Stimulated activated naive B cell treated with anti-CD40 and anti-IgM and Interleukin-4, amounts not matched to agents 10 μg/mL and 1 μg/mL and 100 μg/mL, for 72 hours (primary cell): Measurements from ENCODE around the gene GPC3.
A peak's percentile ranks its signal among the peaks of the same experiment; 100 is the strongest.
"Not testable (repeated sequence)": the region's sequence is repeated elsewhere in the genome, so short reads cannot be mapped to it uniquely, and the experiment has no call there.

Experiments used
- ATAC-seq, 2 donors: fragments of 150-1000 bp; cut with Tn5 transposase; replicated peaks; 2 replicates each; pipeline ENCODE4 v1.10.0; 2021; ENCODE audit warnings: moderate library complexity in 1 of 2
- DNase-seq: peaks from one replicate; pipeline ENCODE4 v3.0.0; 2021
- H3K27ac Mint-ChIP-seq: one replicate; pipeline ENCODE4 v1.8.0; 2022; ENCODE audit warnings: mild to moderate bottlenecking, mixed read lengths
- H3K27me3 Mint-ChIP-seq, 2 donors: one replicate each; pipeline ENCODE4 v1.8.0; 2022; ENCODE audit warnings: mixed read lengths in 2 of 2
- H3K36me3 Mint-ChIP-seq, 2 donors: one replicate each; pipeline ENCODE4 v1.8.0; 2022; ENCODE audit warnings: mixed read lengths in 2 of 2, mild to moderate bottlenecking in 1 of 2
- H3K4me1 Mint-ChIP-seq, 2 donors: one replicate each; pipeline ENCODE4 v1.8.0; 2022; ENCODE audit warnings: mixed read lengths in 2 of 2, mild to moderate bottlenecking in 1 of 2
- H3K4me3 Mint-ChIP-seq, 2 donors: one replicate each; pipeline ENCODE4 v1.8.0; 2022; ENCODE audit warnings: mild to moderate bottlenecking in 2 of 2, mixed read lengths in 2 of 2, moderate library complexity in 1 of 2
- H3K9me3 Mint-ChIP-seq, 2 donors: one replicate each; pipeline ENCODE4 v1.8.0; 2022; ENCODE audit warnings: mixed read lengths in 2 of 2, mild to moderate bottlenecking in 1 of 2

GPC3 gene

GRCh38 chrX:133621384-133621783, 364.0 kb downstream of the GPC3 start:
- H3K27ac Mint-ChIP-seq, H3K4me3 Mint-ChIP-seq, DNase-seq, H3K27me3 Mint-ChIP-seq, H3K36me3 Mint-ChIP-seq, H3K4me1 Mint-ChIP-seq, ATAC-seq, H3K9me3 Mint-ChIP-seq: not testable (repeated sequence)

GRCh38 chrX:133611676-133612075, 373.7 kb downstream of the GPC3 start:
- Mint-ChIP-seq H3K9me3 (peaks cover 4 to 14% of the 10 kb centered on the region in 2 donors), H3K4me3 (no peak overlapping the region), H3K4me1 (peaks cover 2 to 4% of the 10 kb centered on the region in 2 donors), H3K36me3 (no peaks in the 10 kb centered on the region), H3K27me3 (peaks cover 0 to 9% of the 10 kb centered on the region in 2 donors), H3K27ac (no peak overlapping the region)
- DNase-seq (no peak), ATAC-seq (no peak)

- Mint-ChIP-seq H3K9me3 (peaks cover 4 to 14% of the 10 kb centered on the region in 2 donors), H3K4me1 (peaks cover 2 to 4% of the 10 kb centered on the region in 2 donors), H3K4me3 (no peak overlapping the region), H3K36me3 (no peaks in the 10 kb centered on the region), H3K27me3 (peaks cover 0 to 16% of the 10 kb centered on the region in 2 donors), H3K27ac (no peak overlapping the region)
- DNase-seq (no peak), ATAC-seq (no peak)
These were observed 375.3 kb downstream of the GPC3 start for GRCh38 chrX:133610056-133610455.

- ATAC-seq = no peak
- Mint-ChIP-seq H3K4me1 (peaks cover 2 to 4% of the 10 kb centered on the region in 2 donors), H3K27me3 (peaks cover 0 to 15% of the 10 kb centered on the region in 2 donors), H3K4me3 (no peak overlapping the region), H3K27ac (no peak overlapping the region), H3K9me3 (peaks cover 2 to 7% of the 10 kb centered on the region in 2 donors), H3K36me3 (no peaks in the 10 kb centered on the region)
- no peak for DNase-seq
These were observed 376.2 kb downstream of the GPC3 start for GRCh38 chrX:133609166-133609565.

GRCh38 chrX:133608406-133608805, 377.0 kb downstream of the GPC3 start:
- no peaks in the 10 kb centered on the region for H3K9me3 Mint-ChIP-seq
- H3K4me1 Mint-ChIP-seq = peaks cover 2 to 4% of the 10 kb centered on the region in 2 donors
- no peak overlapping the region for H3K4me3 Mint-ChIP-seq
- peaks cover 0 to 12% of the 10 kb centered on the region in 2 donors for H3K27me3 Mint-ChIP-seq
- no peak for DNase-seq
- ATAC-seq = peak; percentile 16 to 64
- no peak overlapping the region for H3K27ac Mint-ChIP-seq
- H3K36me3 Mint-ChIP-seq = no peaks in the 10 kb centered on the region

- ATAC-seq (no peak), DNase-seq (no peak)
- Mint-ChIP-seq H3K9me3 (no peaks in the 10 kb centered on the region), H3K27me3 (peaks cover 0 to 12% of the 10 kb centered on the region in 2 donors), H3K27ac (no peak overlapping the region), H3K36me3 (no peaks in the 10 kb centered on the region), H3K4me3 (no peak overlapping the region), H3K4me1 (peaks cover 2 to 4% of the 10 kb centered on the region in 2 donors)
These were observed 377.7 kb downstream of the GPC3 start for GRCh38 chrX:133607419-133608348.

- H3K4me3 Mint-ChIP-seq = no peak overlapping the region
- ATAC-seq = no peak
These were observed 378.4 kb downstream of the GPC3 start for GRCh38 chrX:133606990-133607389.

GRCh38 chrX:133604801-133605200, 380.6 kb downstream of the GPC3 start:
- Mint-ChIP-seq H3K4me1 (peaks cover 2 to 4% of the 10 kb centered on the region in 2 donors), H3K27me3 (peaks cover 0 to 7% of the 10 kb centered on the region in 2 donors), H3K9me3 (no peaks in the 10 kb centered on the region), H3K36me3 (no peaks in the 10 kb centered on the region), H3K27ac (no peak overlapping the region), H3K4me3 (no peak overlapping the region)
- DNase-seq (no peak), ATAC-seq (no peak)

More at GRCh38 chrX:133606990-133607389, 378.4 kb downstream of the GPC3 start:
- Mint-ChIP-seq H3K4me1 (peaks cover 2 to 4% of the 10 kb centered on the region in 2 donors), H3K27ac (no peak overlapping the region), H3K27me3 (peaks cover 0 to 12% of the 10 kb centered on the region in 2 donors), H3K9me3 (no peaks in the 10 kb centered on the region), H3K36me3 (no peaks in the 10 kb centered on the region)
- no peak for DNase-seq

- no peaks in the 10 kb centered on the region for H3K36me3 Mint-ChIP-seq
- H3K4me3 Mint-ChIP-seq = no peak overlapping the region
- ATAC-seq (no peak), DNase-seq (no peak)
- H3K27ac Mint-ChIP-seq = no peak overlapping the region
- H3K4me1 Mint-ChIP-seq = peaks cover 0 to 4% of the 10 kb centered on the region in 2 donors
- H3K9me3 Mint-ChIP-seq = no peaks in the 10 kb centered on the region
- peaks cover 0 to 7% of the 10 kb centered on the region in 2 donors for H3K27me3 Mint-ChIP-seq
These were observed 382.5 kb downstream of the GPC3 start for GRCh38 chrX:133602881-133603280.

- ATAC-seq (no peak), DNase-seq (no peak)
- no peak overlapping the region for H3K4me3 Mint-ChIP-seq
- no peaks in the 10 kb centered on the region for H3K4me1 Mint-ChIP-seq
- H3K27me3 Mint-ChIP-seq = peaks cover 0 to 7% of the 10 kb centered on the region in 2 donors
- no peaks in the 10 kb centered on the region for H3K9me3 Mint-ChIP-seq
- no peaks in the 10 kb centered on the region for H3K36me3 Mint-ChIP-seq
- no peak overlapping the region for H3K27ac Mint-ChIP-seq
These were observed 384.3 kb downstream of the GPC3 start for GRCh38 chrX:133601116-133601515.

GRCh38 chrX:133600536-133600935, 384.9 kb downstream of the GPC3 start:
- Mint-ChIP-seq H3K9me3 (no peaks in the 10 kb centered on the region), H3K4me3 (no peak overlapping the region), H3K27me3 (peaks cover 0 to 1% of the 10 kb centered on the region in 2 donors), H3K4me1 (no peaks in the 10 kb centered on the region), H3K36me3 (no peaks in the 10 kb centered on the region), H3K27ac (no peak overlapping the region)
- ATAC-seq (no peak), DNase-seq (no peak)

GRCh38 chrX:133598601-133599335, 386.6 kb downstream of the GPC3 start:
- H3K4me3 Mint-ChIP-seq = no peak overlapping the region
- no peaks in the 10 kb centered on the region for H3K27me3 Mint-ChIP-seq
- H3K9me3 Mint-ChIP-seq = no peaks in the 10 kb centered on the region
- H3K27ac Mint-ChIP-seq = no peak overlapping the region
- H3K4me1 Mint-ChIP-seq = no peaks in the 10 kb centered on the region
- ATAC-seq (no peak), DNase-seq (no peak)
- H3K36me3 Mint-ChIP-seq = no peaks in the 10 kb centered on the region

GRCh38 chrX:133594156-133594555, 391.2 kb downstream of the GPC3 start:
- no peak for ATAC-seq
- DNase-seq = no peak
- H3K27me3 Mint-ChIP-seq = peaks cover 0 to 5% of the 10 kb centered on the region in 2 donors
- H3K4me3 Mint-ChIP-seq = no peak overlapping the region
- no peaks in the 10 kb centered on the region for H3K9me3 Mint-ChIP-seq
- no peak overlapping the region for H3K27ac Mint-ChIP-seq
- H3K4me1 Mint-ChIP-seq = no peaks in the 10 kb centered on the region
- H3K36me3 Mint-ChIP-seq = no peaks in the 10 kb centered on the region

GRCh38 chrX:133593531-133593930, 391.9 kb downstream of the GPC3 start:
- ATAC-seq (no peak), DNase-seq (no peak)
- H3K36me3 Mint-ChIP-seq = no peaks in the 10 kb centered on the region
- peaks cover 0 to 5% of the 10 kb centered on the region in 2 donors for H3K27me3 Mint-ChIP-seq
- H3K4me1 Mint-ChIP-seq = no peaks in the 10 kb centered on the region
- no peak overlapping the region for H3K27ac Mint-ChIP-seq
- no peaks in the 10 kb centered on the region for H3K9me3 Mint-ChIP-seq
- no peak overlapping the region for H3K4me3 Mint-ChIP-seq
